GM18951 (cell line): ENCODE data around the gene SECISBP2.
A peak's percentile ranks its signal among the peaks of the same experiment; 100 is the strongest.

Experiments used
- POLR2A ChIP-seq: IDR thresholded peaks from 4 replicates; pipeline ENCODE4 v1.6.1; 2011; ENCODE audit warnings: mild to moderate bottlenecking; ENCODE audit not compliant: insufficient read length, insufficient read depth; ENCODE audit errors: extremely low read depth
- in situ Hi-C: fragments of 300-500 bp; cut with MboI; formaldehyde crosslinking; loops from one replicate; pipeline ENCODE4 v1.12.0; 2022; ENCODE audit warnings: low sequenced_read_pairs, mixed read lengths, inconsistent platforms; ENCODE audit not compliant: unreplicated experiment

The SECISBP2 gene

DNA sequence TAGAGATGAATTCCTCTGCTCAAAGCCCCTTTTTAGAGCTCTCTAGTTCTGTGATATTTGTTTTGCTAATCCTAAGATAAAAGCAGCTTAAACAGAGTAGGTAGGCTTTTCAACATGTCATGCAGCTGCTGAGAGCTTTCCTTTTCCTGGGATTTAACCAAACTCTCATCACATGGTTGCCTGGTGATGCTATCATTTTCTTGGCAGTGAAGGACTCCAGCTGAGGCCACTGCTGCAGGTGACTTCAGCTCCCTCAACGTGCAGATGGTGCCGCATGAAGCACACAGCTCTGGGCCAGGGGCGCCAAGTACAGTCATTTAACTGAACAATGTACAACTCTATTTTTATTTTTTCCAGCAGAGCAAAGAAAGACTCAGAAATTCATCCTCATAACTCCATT, 42.2 kb downstream of the SECISBP2 start:
- in situ Hi-C loops, result no loop called here
- no peak for TF ChIP-seq POLR2A

DNA sequence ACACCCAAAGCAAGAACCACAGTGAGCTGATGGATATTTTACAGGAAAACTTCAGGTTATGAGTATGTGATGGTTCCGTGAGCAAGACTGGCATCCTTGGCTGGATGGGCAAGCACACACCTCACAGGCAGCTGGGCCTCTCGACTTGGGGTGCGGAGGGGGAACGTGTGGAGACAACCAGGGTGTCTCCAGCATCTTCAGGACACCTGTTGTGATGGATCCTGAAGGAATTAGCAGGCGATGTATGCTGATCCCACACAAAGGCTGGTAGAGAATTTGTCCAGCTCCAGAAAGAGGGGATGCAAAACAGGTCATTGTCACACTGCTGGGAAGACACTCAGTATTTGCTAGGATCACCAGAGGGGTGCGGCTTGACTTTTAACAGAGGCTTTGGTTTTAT, 42.7 kb downstream of the SECISBP2 start:
- in situ Hi-C loops, result no loop called here
- no peak for TF ChIP-seq POLR2A

DNA sequence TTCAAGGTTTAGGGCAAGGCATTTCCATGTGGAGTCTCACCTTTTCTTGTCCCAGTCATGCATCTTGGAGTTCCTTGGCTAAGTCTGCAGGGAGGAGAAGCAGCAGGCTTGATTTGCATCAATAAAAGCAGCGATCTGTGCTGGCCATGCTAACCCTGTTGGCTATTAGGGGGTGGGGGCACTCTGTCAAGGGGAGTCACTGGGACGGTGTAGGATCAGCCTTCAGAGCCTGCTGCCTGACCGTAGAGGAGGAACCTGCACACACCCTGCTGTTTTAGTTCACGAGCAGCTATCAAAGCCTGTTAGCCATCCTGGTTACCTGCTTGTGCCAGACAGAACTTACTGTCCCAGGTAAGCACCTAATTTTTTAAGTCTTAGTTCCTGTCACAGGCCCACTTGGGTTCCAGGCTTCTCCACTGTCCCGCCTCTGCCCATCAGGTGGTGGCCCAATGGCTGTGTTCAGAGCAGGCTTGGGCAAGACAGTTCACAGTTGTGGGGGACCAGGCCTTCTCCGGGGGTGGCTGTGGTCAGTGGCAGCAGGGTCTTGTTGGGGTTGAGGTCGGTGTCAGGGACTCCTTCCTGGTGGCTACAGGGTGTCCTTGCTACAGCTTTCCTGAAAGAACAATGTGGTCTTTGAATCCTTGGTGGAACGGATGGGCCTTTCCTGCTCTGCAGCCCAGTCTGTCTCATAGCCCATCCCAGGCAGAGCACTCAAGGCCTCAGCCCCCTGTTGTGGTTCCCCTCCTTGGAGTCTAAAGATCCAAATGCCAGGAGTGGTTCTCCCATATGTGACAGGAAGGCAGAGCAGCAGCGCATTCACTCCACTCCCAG, 43.7 kb downstream of the SECISBP2 start:
- in situ Hi-C loops, result no loop called here
- TF ChIP-seq POLR2A, result no peak

DNA sequence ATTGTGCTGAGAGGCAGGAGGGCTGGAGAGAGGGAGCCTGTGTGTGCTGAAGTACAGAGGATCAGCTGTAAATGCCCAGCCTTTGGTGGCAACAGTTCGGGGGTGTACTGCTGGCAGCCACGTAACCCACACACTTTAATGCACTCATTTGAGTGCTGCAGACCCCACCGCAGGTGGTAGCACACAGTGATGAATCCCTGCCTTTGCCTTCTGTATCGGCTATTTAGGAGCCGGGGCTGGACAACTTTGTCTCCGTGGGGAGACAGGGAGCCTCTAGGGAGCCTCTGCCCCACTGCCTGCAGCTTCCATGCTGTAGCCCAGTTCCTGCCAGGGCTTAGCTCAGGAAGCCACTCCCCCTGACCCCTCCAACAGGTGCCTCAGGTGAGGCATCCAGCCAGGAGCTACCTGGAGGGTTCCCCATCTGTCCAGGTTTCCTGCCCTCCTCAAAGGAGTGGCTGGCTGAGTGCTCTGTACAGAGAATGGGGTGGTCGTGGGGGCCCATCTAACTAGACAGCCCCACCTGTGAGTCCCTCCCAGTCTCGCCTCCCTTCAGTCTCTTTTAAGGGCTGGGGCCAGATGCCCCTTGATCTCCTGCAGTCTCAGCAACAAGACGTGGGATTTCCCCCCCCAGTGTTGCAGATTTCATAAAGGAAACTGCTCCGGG, 44.5 kb downstream of the SECISBP2 start:
- TF ChIP-seq POLR2A, result no peak
- in situ Hi-C loops, result no loop called here

DNA sequence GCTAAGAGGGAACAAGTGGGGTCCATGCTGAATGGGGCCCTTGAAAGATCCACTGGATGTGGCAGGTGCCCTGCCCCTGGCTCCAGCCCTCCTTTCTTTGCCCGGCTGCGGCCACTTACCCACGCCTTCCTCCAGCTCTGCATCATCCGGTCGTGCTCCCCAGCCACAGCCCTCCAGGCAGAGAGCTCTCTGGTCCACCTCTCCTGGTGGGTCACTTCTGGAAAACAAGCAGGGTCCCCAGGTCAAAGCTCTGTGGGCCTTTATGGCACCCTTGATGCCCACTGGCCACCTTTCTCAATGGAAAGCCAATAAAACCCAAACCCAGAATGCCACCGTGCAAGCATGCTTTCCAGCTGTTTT, 45.0 kb downstream of the SECISBP2 start:
- TF ChIP-seq POLR2A, result peak; percentile 19

DNA sequence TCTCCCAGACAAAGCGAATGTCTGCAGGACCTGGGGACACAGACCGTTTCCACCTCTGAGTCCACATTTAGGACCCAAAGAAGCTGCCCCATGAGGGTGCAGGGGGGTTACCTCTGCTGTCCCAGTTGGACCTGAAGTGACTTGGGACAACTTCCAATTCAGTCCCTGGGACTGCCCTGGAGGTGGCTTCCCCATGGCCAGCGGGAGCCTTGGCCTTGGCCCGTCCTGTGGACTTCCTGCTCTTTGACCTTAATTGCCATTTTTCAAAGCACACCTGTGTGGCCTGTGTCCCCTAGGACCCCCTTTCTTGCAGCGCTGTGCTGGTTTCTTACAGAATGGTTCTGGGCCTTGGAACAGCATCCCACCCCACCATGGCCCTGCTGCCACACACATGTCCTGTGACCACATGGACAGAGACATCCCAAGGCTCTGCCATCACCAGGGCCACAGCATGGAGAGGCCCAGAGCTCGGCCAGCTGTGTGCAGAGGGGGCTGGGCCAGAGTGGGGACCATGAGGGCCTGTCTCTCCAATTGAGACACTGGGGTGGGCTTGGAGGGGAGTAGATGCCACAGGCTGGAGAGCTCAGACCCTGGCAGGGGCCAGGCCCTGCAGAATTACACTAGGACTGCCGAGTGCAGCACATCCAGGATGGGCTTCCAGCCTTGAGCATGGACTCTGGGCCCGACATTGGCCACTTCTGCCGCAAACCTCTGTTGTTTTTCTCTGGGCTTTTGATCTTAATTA, 45.8 kb downstream of the SECISBP2 start:
- TF ChIP-seq POLR2A, result peak; percentile 4
- in situ Hi-C loops, result no loop called here

More for the DNA sequence above, 45.0 kb downstream of the SECISBP2 start:
- in situ Hi-C loops, result no loop called here

DNA sequence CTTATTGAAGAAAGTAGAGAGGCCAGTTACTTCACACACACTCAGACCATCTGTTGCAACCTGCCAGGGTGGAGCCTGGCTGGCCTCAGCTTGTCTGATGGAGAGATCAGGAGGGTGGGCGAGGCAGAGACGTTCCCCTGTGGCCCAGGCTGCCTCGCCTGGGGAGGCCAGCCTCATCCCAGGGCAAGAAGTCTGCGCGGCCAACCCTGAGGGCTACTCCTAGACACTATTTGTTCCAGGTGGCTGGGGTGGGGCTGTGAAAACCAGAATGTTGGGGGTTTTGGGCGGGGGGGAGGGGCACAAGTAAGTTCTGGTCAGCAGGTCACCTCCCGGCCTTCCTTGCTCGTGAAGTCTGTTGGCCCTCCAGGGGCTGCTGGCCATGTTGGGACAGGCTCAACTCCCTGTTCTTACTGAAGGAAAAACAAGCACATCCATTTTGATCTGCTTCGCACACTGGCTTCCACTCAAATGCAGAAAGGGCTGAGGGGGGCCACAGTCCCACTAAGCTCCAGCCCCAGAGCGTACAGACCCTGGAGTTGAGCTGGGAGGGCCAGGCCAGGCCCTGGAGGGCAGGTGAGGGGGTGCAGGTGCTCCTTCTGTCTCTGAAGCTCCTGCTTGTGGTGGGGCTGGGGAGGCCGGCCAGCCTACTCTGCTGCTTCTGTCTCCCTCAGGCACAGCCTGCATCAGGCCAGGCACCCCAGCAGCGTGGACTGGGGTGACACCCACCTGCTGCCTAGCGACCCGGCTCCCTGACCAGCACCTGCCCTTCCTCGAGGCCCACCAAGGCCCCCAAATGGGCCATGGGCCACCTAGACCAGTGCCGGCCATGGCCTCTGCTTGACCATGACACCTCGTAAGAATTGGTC, 46.6 kb downstream of the SECISBP2 start:
- peak; percentile 8 for TF ChIP-seq POLR2A
- in situ Hi-C loops, result no loop called here

DNA sequence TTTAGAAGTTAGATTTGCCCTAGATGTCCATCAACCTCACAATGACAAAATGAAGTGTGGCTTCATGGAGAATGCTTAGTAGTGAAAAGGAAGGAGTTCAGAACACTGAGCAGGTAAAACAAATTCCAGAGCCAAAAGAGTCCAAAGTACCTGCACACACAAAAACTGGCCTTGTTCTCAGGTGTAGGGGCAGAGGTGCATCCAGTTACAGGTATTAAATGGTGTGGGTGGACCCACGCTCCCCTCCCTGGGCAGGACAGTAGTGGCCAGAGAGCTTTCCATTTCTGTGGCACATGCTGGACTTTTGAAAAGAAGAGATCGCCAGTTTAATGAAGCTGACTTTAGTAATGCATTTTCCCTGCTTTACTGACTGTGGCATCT, 47.2 kb downstream of the SECISBP2 start:
- in situ Hi-C loops, result no loop called here
- TF ChIP-seq POLR2A, result no peak

DNA sequence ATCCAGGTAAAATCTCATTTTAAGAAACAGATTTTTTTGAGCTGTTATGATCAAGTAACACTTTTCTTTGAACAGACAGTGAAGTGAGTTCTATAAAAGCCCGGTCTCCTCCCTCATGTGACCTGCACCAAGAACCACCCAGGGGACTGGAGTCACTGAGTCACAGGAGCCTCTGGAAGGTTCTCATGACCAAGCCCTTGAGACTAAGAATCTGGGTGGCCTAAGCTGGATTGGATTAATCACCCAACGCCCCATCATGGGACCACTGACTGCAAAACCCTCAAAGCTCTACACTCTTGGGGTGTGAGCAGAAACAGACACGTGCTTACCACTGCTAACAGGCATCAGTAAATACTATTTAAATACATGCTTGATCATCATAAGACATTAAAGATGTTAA, 48.4 kb downstream of the SECISBP2 start:
- in situ Hi-C loops, result no loop called here
- no peak for TF ChIP-seq POLR2A

DNA sequence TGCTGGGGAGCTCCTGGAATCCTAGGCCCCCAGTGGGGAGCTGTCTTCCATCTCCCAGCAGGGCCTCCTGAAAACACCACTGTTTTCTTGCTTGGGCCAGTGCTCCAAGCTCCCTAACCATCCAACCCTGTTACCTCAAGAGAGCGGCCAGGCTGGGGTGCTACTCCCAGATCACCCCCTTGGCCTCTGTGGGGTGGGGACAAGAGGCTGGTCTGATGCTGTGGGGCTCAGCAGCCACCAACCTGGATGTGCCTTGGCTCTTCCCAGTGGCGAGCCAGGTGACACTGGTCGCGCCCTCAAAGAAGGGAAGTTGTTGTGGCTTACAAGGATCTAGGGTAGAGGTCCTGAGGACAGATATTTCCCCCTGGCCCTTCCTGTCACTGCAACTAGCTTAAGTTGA, 49.0 kb downstream of the SECISBP2 start:
- no peak for TF ChIP-seq POLR2A
- in situ Hi-C loops, result no loop called here

DNA sequence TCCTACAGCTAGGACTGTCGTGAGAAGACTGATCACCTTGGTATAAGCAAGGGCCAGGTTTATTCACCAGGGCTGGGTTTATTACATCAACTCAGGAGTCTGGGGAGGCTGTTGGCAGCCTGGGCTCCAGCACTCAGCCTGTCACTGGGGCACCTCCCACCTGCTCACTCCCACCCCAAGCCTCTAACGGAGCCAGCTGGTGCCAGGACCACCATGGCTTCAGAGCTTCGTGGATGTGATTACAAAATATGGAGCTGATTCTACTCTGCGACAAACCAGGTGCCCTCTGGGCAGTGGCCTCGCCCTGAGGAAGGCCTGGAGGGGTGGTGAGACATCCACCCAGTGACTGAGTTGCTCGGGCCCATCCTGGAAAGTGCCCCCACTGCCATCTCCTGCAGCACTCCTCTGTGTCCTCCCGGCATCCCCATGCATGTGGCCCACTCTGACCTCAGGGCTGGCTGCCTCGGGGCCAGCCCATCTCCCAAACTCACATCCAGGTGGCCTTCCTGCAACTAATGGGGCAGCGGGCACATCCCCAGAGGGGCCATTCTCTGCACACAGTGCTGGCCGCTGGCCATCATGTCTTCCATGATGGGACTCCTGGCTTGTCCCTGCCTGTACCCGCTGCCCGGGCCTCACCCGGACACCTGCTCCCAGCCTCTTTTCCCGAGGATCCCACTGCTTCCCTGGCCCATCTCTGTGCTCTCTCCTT, 49.6 kb downstream of the SECISBP2 start:
- in situ Hi-C loops, result no loop called here

DNA sequence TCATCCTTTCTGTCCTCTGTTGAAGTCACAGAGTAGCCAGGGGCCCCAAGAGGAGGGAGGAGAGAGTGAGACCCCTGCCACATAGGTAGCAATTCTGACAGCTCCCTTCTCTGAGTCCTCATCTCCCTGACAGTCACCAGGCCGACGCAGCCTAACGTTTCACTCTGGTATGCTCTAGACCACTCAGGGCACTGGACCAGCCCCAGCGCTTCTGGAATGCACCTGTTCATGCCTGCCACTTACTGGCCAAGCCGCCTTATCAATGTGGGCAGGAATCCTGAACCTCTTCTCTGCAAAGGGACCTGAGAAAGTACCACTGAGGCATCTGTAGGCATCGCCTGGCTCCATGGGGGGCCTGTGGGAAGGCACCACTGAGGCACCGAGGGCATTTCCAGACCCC, 50.2 kb downstream of the SECISBP2 start:
- no peak for TF ChIP-seq POLR2A
- in situ Hi-C loops, result no loop called here

More for the DNA sequence above, 49.6 kb downstream of the SECISBP2 start:
- no peak for TF ChIP-seq POLR2A
